ENCODE data around the gene RUSC1.
"Not testable (repeated sequence)": the region's sequence is repeated elsewhere in the genome, so short reads cannot be mapped to it uniquely, and the experiment has no call there.

The RUSC1 gene, protein sequence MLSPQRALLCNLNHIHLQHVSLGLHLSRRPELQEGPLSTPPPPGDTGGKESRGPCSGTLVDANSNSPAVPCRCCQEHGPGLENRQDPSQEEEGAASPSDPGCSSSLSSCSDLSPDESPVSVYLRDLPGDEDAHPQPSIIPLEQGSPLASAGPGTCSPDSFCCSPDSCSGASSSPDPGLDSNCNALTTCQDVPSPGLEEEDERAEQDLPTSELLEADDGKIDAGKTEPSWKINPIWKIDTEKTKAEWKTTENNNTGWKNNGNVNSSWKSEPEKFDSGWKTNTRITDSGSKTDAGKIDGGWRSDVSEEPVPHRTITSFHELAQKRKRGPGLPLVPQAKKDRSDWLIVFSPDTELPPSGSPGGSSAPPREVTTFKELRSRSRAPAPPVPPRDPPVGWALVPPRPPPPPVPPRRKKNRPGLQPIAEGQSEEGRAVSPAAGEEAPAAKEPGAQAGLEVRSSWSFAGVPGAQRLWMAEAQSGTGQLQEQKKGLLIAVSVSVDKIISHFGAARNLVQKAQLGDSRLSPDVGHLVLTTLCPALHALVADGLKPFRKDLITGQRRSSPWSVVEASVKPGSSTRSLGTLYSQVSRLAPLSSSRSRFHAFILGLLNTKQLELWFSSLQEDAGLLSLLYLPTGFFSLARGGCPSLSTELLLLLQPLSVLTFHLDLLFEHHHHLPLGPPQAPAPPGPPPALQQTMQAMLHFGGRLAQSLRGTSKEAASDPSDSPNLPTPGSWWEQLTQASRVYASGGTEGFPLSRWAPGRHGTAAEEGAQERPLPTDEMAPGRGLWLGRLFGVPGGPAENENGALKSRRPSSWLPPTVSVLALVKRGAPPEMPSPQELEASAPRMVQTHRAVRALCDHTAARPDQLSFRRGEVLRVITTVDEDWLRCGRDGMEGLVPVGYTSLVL

GRCh38 chr1:155320661-155321617 is at the start of gene RUSC1:
Gene RUSC1, plus strand, starts transcription at chr1:155320894. Its CDS starts 880 bp downstream, at chr1:155321774.
- DNase-seq: peak in 54 of 56 donors; percentile 21 to 91 (median 74)

GRCh38 chr1:155272466-155273342 is 48.0 kb upstream of the RUSC1 start:
- DNase-seq: peak in 5 of 56 donors; percentile 55 to 72 (median 70)

- DNase-seq: peak; percentile 54 to 96 (median 88)
Measured at GRCh38 chr1:155273343-155274245, 47.1 kb upstream of the RUSC1 start, which contains the start of gene CLK2. Gene CLK2, minus strand, starts transcription at chr1:155273504. Its CDS starts 2,527 bp downstream, at chr1:155270977.

GRCh38 chr1:155277070-155277901 is 43.4 kb upstream of the RUSC1 start, which contains the start of gene HCN3:
Gene HCN3, plus strand, starts transcription at chr1:155277463. Its CDS starts 128 bp downstream, at chr1:155277591.
- peak; percentile 65 to 99 (median 94) for DNase-seq

DNA sequence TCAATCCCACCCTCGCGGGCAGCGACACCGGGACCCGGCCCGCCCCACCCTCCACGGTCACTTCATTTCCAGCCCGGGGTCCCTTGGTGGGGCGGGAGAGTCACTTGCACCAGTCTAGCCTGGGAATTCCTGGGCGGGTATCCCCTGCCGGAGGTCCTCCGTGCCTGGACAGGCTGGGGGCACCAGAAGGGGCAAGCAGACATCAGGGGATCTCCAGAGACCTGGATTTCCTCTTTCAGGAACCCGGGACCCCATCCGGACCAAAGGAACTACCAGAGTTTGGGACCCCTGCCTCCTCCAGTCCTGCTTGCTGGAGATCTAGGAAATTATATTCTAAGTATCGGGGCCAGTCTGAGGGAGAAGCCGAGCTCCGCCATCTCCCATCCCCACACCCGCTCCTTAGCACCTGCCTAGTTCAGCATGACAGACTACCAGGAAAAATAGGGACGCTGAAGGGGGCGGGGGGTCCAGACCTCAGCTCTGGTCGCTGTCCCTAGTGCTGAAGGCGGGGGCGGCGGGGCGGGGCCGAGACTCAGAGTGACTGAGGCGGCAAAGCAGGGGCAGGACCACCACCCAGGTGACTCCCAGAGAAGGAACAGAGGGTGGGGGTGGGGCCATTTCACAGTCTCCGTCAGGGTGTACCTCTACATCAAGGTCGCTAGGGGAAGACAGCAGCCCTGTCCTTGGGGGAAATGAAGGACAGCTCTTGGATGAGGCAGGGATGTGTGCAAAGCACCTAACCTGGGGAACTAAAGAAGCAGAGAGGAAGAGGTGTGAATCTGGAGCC is 42.6 kb upstream of the RUSC1 start:
- DNase-seq: peak in 36 of 56 donors; percentile 9 to 67 (median 31)

GRCh38 chr1:155278689-155279160 is 42.0 kb upstream of the RUSC1 start:
- peak in 4 of 56 donors; percentile 22 to 35 (median 33) for DNase-seq

DNA sequence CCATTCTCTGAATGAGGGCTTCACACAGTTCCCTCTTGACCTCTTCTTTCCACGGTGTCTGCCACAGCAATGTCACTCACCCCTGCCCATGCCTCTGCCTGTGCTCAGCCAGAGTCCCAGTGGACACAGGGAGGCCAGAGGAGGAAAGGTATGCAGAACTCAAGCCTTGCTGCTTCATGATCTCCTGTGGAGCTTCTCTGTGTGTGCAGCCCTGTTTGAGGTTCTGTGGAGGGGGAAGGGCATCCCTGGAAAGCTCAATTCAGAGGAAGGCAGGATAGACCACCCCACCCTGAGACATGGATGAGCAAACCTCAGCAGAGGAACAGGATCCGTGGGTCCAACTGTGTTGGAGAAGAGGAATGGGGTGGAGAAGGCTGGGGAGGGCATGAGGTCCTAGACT is 41.4 kb upstream of the RUSC1 start:
- peak in 10 of 56 donors; percentile 3 to 27 (median 10) for DNase-seq

- no peak for DNase-seq
Measured at GRCh38 chr1:155282488-155283091, 38.1 kb upstream of the RUSC1 start.

- DNase-seq: no peak
Measured at GRCh38 chr1:155284476-155284875, 36.2 kb upstream of the RUSC1 start.

- no peak for DNase-seq
Measured at GRCh38 chr1:155285063-155285462, 35.6 kb upstream of the RUSC1 start.

GRCh38 chr1:155285631-155286044 is 35.1 kb upstream of the RUSC1 start:
- no peak for DNase-seq

GRCh38 chr1:155286544-155286943 is 34.1 kb upstream of the RUSC1 start:
- DNase-seq: no peak

DNA sequence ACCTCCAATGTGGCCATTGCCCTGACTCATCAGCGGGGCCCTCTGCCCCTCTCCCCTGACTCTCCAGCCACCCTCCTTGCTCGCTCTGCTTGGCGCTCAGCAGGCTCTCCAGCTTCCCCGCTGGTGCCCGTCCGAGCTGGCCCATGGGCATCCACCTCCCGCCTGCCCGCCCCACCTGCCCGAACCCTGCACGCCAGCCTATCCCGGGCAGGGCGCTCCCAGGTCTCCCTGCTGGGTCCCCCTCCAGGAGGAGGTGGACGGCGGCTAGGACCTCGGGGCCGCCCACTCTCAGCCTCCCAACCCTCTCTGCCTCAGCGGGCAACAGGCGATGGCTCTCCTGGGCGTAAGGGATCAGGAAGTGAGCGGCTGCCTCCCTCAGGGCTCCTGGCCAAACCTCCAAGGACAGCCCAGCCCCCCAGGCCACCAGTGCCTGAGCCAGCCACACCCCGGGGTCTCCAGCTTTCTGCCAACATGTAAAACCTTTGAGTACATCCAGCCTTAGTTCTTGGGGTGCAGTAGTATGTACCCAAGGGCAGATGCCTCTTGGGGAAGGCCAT is 32.6 kb upstream of the RUSC1 start:
- no peak for DNase-seq

DNA sequence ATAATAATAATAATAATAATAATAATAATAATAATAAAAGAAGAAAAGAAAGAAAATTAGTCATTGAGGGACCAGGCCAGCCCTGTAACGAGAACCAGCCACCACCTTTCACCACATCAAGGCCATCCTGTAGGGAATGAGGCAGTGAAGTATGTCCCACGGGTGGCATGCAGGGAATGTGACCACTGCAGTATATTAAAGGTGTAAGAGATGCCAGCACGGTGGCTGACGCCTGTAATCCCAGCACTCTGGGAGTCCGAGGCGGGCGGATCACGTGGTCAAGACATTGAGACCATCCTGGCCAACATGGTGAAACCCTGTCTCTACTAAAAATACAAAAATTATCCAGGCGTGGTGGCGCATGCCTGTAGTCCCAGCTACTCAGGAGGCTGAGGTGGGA is 29.7 kb upstream of the RUSC1 start:
- DNase-seq: not testable (repeated sequence)

DNA sequence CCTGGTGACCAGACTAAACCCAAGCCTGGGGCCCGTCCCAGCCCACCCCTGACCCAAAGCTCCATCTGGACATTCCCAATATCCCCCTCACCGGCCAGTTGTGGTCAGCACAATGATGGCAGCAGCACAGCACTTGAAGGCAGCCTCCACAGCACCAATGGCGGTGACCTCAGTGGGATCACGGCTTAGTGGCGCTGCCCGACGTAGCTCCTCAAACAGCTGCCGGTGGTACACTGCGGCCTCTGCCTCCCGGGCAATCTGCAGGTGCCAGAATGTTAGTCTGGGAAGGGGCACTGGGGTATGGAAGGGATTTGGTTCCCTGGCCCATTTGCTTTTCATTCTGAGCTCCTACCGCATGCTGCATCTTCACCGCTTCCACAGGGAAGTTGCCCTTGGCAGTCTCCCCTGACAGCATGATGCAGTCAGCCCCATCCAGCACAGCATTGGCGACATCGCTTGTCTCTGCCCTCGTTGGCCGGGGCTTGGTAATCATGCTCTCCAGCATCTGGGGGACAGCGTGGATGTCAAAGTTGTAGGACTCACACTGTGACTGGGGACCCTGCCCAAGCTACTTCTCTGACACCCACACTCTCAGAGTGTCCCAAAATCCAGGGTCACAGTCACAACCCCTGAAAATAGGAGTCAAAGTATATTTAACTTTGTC is 27.5 kb upstream of the RUSC1 start:
- DNase-seq: no peak

Measured in nucleus accumbens (tissue), 56 donors.